Bronchial epithelial cell (primary cell): ENCODE data around the gene LRRC3. TPM values are rescaled to one million over a fixed set of nuclear protein-coding genes. Genes with fewer than 3 reads are reported as not detected.

ENCODE experiments used
- DNase-seq: peaks from one replicate; pipeline ENCODE4 v3.0.0-alpha.2; 2010; ENCODE audit warnings: low read depth
- FAIRE-seq: peaks from 2 replicates; lab custom pipeline; 2011; peaks lifted over from hg19 to GRCh38; lab: Jason Lieb, UNC
- H3K27me3 ChIP-seq: 2 replicates; pipeline ENCODE4 v1.5.1; 2011; ENCODE audit warnings: low read length; ENCODE audit not compliant: control insufficient read depth, insufficient read depth
- H3K36me3 ChIP-seq: 2 replicates; pipeline ENCODE4 v1.5.1; 2011; ENCODE audit warnings: low read length; ENCODE audit not compliant: control insufficient read depth, insufficient read depth
- H3K4me3 ChIP-seq: 2 replicates; pipeline ENCODE4 v1.5.1; 2011; ENCODE audit warnings: mild to moderate bottlenecking, low read depth, low read length, control low read depth
- total RNA-seq: library from RNA; depleted of rRNA; stranded (reverse); fragments of >200 nt; gene quantifications from 2 replicates; pipeline ENCODE4 v1.2.1, GENCODE V29; 2014
- TF ChIP-seq, protein P1 (sequence below): IDR thresholded peaks from 2 replicates; pipeline ENCODE4 v1.5.1; 2011; ENCODE audit warnings: mild to moderate bottlenecking, moderate library complexity, low read length, control low read depth, inconsistent platforms; ENCODE audit not compliant: insufficient read depth, severe bottlenecking

LRRC3 gene
- total RNA-seq, 1 donor from 2014 or later = under 0.01 TPM

DNA sequence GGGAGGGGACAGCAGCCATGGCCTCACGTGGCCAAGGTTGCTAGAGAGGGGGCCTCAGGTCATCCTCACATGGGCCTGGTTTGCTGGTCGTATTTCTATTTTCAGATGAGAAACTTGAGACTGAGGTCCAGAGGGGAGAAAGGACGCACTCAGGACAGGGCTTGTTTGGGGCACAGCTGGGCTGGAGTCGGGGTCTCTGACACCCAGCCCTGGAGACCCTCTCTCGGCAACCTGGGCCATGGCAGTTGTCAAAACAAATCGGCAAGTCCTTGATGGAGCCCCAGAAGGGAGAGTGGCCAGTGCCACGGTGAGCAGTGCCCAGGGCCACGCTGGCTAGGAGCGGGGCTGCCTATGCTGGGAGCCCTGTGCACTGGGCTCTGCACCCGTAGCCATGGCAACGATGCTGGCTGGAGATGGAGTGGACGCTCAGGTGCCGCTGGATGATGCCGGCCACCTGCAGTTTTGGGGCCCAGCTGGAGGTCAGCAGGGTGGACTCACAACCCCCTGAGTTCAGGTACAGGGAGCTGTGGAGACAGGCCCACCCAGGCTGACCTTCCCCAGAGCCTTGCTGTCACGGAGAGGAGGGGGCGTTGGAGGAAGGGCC is 11.1 kb downstream of the LRRC3 start:
- no peak for FAIRE-seq
- H3K27me3 ChIP-seq = no peaks in the 10 kb centered on the region
- TF ChIP-seq, protein P1, sequence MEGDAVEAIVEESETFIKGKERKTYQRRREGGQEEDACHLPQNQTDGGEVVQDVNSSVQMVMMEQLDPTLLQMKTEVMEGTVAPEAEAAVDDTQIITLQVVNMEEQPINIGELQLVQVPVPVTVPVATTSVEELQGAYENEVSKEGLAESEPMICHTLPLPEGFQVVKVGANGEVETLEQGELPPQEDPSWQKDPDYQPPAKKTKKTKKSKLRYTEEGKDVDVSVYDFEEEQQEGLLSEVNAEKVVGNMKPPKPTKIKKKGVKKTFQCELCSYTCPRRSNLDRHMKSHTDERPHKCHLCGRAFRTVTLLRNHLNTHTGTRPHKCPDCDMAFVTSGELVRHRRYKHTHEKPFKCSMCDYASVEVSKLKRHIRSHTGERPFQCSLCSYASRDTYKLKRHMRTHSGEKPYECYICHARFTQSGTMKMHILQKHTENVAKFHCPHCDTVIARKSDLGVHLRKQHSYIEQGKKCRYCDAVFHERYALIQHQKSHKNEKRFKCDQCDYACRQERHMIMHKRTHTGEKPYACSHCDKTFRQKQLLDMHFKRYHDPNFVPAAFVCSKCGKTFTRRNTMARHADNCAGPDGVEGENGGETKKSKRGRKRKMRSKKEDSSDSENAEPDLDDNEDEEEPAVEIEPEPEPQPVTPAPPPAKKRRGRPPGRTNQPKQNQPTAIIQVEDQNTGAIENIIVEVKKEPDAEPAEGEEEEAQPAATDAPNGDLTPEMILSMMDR = no peak
- H3K4me3 ChIP-seq = no peak overlapping the region
- DNase-seq = no peak
- no peaks in the 10 kb centered on the region for H3K36me3 ChIP-seq

DNA sequence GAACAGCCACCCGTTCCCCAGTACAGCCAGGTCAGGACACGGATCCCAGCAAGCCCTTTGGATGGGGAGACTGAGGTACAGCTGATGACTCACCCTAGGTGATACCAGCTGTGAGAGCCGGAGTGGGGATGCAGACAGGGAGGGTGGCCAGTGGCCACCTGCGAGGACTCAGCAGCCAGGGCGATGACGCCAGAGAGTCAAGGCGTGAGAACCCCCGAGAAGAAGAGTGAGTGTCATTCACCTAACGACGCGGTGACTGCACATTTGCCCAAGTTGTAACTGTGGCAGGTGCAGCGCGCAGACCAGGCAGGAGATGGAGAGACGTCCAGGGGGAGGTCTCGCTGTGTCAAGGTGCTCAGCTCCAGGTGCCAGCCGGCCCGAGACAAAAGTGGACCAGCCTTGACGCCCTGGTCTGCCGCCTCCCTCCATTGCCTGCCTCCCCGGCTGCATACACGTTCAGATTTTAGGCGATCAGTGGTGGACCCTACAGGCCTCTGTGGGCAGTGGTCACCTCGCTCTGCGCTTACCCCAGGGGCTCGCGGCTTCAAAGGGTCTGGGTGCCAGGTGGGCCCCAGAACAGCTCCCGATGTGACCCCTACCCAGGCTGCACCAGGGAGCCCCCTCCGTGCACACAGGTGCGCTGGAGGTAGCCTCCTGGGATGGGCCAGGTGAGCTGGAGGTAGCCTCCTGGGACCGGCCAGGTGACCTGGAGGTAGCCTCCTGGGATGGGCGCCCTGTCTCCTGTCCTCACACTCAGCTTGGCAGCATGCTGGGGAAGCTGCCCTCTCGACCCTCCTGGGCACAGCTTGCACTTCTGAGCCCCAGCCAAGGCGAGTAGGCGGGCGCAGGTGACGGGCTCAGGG is 11.9 kb downstream of the LRRC3 start:
- DNase-seq (no peak), FAIRE-seq (no peak)
- Histone ChIP-seq H3K4me3 (no peak overlapping the region), H3K27me3 (no peaks in the 10 kb centered on the region), H3K36me3 (no peaks in the 10 kb centered on the region)
- TF ChIP-seq, protein P1 = no peak

DNA sequence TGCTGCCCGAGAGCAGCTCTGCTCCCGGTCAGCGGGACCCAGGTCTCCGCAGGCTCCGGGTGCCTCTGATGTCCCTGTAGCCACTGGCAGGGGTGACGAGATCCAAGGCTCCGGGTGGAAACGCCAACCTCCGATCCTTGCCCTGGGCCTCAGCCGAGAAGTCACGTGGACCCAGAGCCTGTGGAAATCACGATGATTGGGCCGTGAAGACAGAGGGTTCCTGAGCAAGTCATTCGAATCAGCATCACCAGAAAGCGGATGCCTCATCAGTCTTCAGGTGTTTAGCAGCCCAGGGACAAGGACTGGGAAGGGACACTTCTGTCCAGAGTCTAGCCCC is 12.5 kb downstream of the LRRC3 start:
- H3K27me3 ChIP-seq = no peaks in the 10 kb centered on the region
- TF ChIP-seq, protein P1 = no peak
- H3K36me3 ChIP-seq = no peaks in the 10 kb centered on the region
- DNase-seq (no peak), FAIRE-seq (no peak)
- H3K4me3 ChIP-seq = no peak overlapping the region

DNA sequence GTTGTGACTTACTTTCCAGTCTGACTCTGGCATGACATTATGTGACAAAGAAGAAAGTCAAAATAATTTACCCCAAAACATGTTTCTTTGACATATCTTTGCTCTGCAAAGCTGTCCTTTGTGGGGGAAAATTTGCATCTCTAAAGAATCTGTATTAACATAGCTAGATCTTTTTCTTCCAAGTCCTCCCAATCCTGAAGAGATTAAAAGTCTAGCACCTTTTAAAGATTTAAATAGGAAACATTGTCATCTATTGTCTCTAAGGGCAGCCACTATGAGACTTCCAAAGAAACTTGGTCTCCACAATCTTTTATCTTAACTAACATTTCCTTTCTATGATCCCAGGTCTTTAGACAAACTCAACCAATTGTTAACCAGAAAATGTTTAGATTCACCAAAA is 16.0 kb downstream of the LRRC3 start:
- no peak overlapping the region for H3K4me3 ChIP-seq
- FAIRE-seq (no peak), DNase-seq (no peak)
- H3K27me3 ChIP-seq = no peaks in the 10 kb centered on the region
- TF ChIP-seq, protein P1 = no peak
- no peaks in the 10 kb centered on the region for H3K36me3 ChIP-seq

DNA sequence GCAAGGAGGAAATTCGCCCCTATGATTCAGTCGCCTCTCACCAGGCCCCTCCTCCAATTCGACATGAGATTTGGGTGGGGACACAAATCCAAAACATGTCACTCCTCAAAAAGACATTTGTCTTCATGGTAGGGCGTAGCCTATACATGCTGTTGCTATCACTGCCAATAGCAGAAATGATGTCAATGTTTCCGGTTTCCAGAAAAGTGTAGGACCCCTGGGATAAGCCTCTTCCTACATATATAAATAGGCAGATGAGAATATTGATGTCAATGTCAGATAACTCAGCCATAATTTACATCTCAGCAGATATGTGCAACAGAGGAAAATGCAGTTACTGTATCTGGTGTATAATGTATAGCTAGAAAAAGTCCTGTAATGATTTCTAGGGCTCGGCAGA is 16.7 kb downstream of the LRRC3 start:
- DNase-seq (no peak), FAIRE-seq (no peak)
- Histone ChIP-seq H3K36me3 (no peaks in the 10 kb centered on the region), H3K27me3 (no peaks in the 10 kb centered on the region), H3K4me3 (no peak overlapping the region)
- TF ChIP-seq, protein P1 = no peak
